HS-27A (cell line): ENCODE measurements around the gene ZNF302.
"Not testable (repeated sequence)": the region's sequence is repeated elsewhere in the genome, so short reads cannot be mapped to it uniquely, and the experiment has no call there.

Source experiments
- DNase-seq: peaks from one replicate; pipeline ENCODE4 v3.0.0-alpha.2; 2012; ENCODE audit warnings: low read depth, missing footprints

ZNF302 gene

GRCh38 chr19:34671972-34672371 is 5.5 kb upstream of the ZNF302 start:
- DNase-seq = no peak

- DNase-seq = no peak
These were observed 3.9 kb upstream of the ZNF302 start for GRCh38 chr19:34673590-34673989.

- DNase-seq = no peak
These were observed 2.2 kb upstream of the ZNF302 start for GRCh38 chr19:34675250-34675649.

- DNase-seq = no peak
These were observed 1.6 kb upstream of the ZNF302 start for GRCh38 chr19:34675919-34676318.

- DNase-seq = peak; percentile 97
These were observed 637 bp upstream of the ZNF302 start, which contains the start of gene SCGB2B2 for GRCh38 chr19:34676697-34677385. TSS of gene SCGB2B2 (minus strand) at chr19:34677159. CDS start at chr19:34594563, 82,596 bp downstream.

- no peak for DNase-seq
These were observed 571 bp downstream of the ZNF302 start for GRCh38 chr19:34678085-34678412.

- DNase-seq = no peak
These were observed 943 bp downstream of the ZNF302 start for GRCh38 chr19:34678421-34678820.

- DNase-seq = no peak
These were observed 4.0 kb downstream of the ZNF302 start for GRCh38 chr19:34681478-34681877.

GRCh38 chr19:34685266-34685665 is 7.8 kb downstream of the ZNF302 start:
- DNase-seq = not testable (repeated sequence)

GRCh38 chr19:34686455-34686854 is 9.0 kb downstream of the ZNF302 start:
- no peak for DNase-seq

- no peak for DNase-seq
These were observed 9.9 kb downstream of the ZNF302 start for GRCh38 chr19:34687348-34687747.

- no peak for DNase-seq
These were observed 11.1 kb downstream of the ZNF302 start for GRCh38 chr19:34688592-34688991.

- DNase-seq = no peak
These were observed 12.9 kb downstream of the ZNF302 start for GRCh38 chr19:34690372-34690771.

GRCh38 chr19:34692549-34692948 is 15.1 kb downstream of the ZNF302 start:
- DNase-seq = no peak

GRCh38 chr19:34707661-34708060 is 30.2 kb downstream of the ZNF302 start:
- no peak for DNase-seq

GRCh38 chr19:34711890-34712289 is 34.4 kb downstream of the ZNF302 start:
- no peak for DNase-seq

GRCh38 chr19:34712395-34713261 is 35.1 kb downstream of the ZNF302 start:
- peak; percentile 78 for DNase-seq

- no peak for DNase-seq
These were observed 35.8 kb downstream of the ZNF302 start for GRCh38 chr19:34713262-34713637.

- DNase-seq = no peak
These were observed 37.9 kb downstream of the ZNF302 start for GRCh38 chr19:34715357-34715756.

GRCh38 chr19:34722353-34722752 is 44.9 kb downstream of the ZNF302 start:
- no peak for DNase-seq

GRCh38 chr19:34725400-34725799 is 47.9 kb downstream of the ZNF302 start:
- DNase-seq = no peak

GRCh38 chr19:34731019-34731829 is 53.7 kb downstream of the ZNF302 start:
- DNase-seq = no peak

GRCh38 chr19:34731964-34732363 is 54.5 kb downstream of the ZNF302 start:
- no peak for DNase-seq
